Astrocyte (in vitro differentiated cells and primary cell): ENCODE measurements around the gene GRID2. TPM values are rescaled to one million over a fixed set of nuclear protein-coding genes. Genes with fewer than 3 reads are reported as not detected.

Source experiments
- DNase-seq: peaks from one replicate; pipeline ENCODE4 v3.0.0-alpha.2; 2010; ENCODE audit warnings: low read depth
- FAIRE-seq: peaks from 2 replicates; lab custom pipeline; 2011; peaks lifted over from hg19 to GRCh38; lab: Jason Lieb, UNC
- H2AFZ ChIP-seq: 2 replicates; pipeline ENCODE4 v1.6.0; 2012; ENCODE audit warnings: low read depth, low read length, inconsistent platforms
- H3K27ac ChIP-seq: 2 replicates; pipeline ENCODE4 v1.5.1; 2011; ENCODE audit warnings: low read depth, low read length, inconsistent platforms
- H3K27me3 ChIP-seq: 2 replicates; pipeline ENCODE4 v1.6.0; 2011; ENCODE audit warnings: low read length, inconsistent platforms; ENCODE audit not compliant: insufficient read depth
- H3K36me3 ChIP-seq: 2 replicates; pipeline ENCODE4 v1.5.1; 2011; ENCODE audit warnings: low read length, inconsistent platforms; ENCODE audit not compliant: insufficient read depth
- H3K4me1 ChIP-seq: 2 replicates; pipeline ENCODE4 v1.5.1; 2011; ENCODE audit warnings: low read length, inconsistent platforms; ENCODE audit not compliant: insufficient read depth
- H3K4me2 ChIP-seq: 2 replicates; pipeline ENCODE4 v1.6.0; 2012; ENCODE audit warnings: low read length, inconsistent platforms
- H3K4me3 ChIP-seq: 2 replicates; pipeline ENCODE4 v1.5.1; 2011; ENCODE audit warnings: low read depth, mild to moderate bottlenecking, low read length, inconsistent platforms; ENCODE audit not compliant: insufficient read depth
- H3K79me2 ChIP-seq: 2 replicates; pipeline ENCODE4 v1.6.0; 2012; ENCODE audit warnings: mild to moderate bottlenecking, low read length, inconsistent platforms; ENCODE audit not compliant: insufficient read depth
- H3K9ac ChIP-seq: 2 replicates; pipeline ENCODE4 v1.6.0; 2012; ENCODE audit warnings: mild to moderate bottlenecking, low read length, inconsistent platforms
- H3K9me3 ChIP-seq: 2 replicates; pipeline ENCODE4 v1.5.1; 2012; ENCODE audit warnings: low read depth, mild to moderate bottlenecking, low read length, inconsistent platforms; ENCODE audit not compliant: insufficient read depth
- H4K20me1 ChIP-seq: 2 replicates; pipeline ENCODE4 v1.6.0; 2012; ENCODE audit warnings: low read length, inconsistent platforms; ENCODE audit not compliant: insufficient read depth
- H3K27ac Mint-ChIP-seq: one replicate; pipeline ENCODE4 v1.8.0; 2021; ENCODE audit warnings: mild to moderate bottlenecking, mixed read lengths; ENCODE audit not compliant: unreplicated experiment
- H3K27me3 Mint-ChIP-seq: one replicate; pipeline ENCODE4 v1.8.0; 2021; ENCODE audit warnings: low read depth, mixed read lengths; ENCODE audit not compliant: unreplicated experiment
- H3K36me3 Mint-ChIP-seq: one replicate; pipeline ENCODE4 v1.8.0; 2021; ENCODE audit warnings: low read depth, mixed read lengths; ENCODE audit not compliant: unreplicated experiment
- H3K4me1 Mint-ChIP-seq: one replicate; pipeline ENCODE4 v1.8.0; 2021; ENCODE audit warnings: low read depth, mixed read lengths; ENCODE audit not compliant: unreplicated experiment
- H3K4me3 Mint-ChIP-seq: one replicate; pipeline ENCODE4 v1.8.0; 2021; ENCODE audit warnings: mild to moderate bottlenecking, moderate library complexity, mixed read lengths; ENCODE audit not compliant: unreplicated experiment
- H3K9me3 Mint-ChIP-seq: one replicate; pipeline ENCODE4 v1.8.0; 2021; ENCODE audit warnings: mild to moderate bottlenecking, mixed read lengths; ENCODE audit not compliant: unreplicated experiment
- CTCF ChIP-seq: IDR thresholded peaks from 2 replicates; pipeline ENCODE4 v1.5.1; 2011; ENCODE audit warnings: low read depth, mild to moderate bottlenecking, inconsistent platforms, low read length, moderate library complexity; ENCODE audit not compliant: insufficient read depth
- EZH2 ChIP-seq: IDR thresholded peaks from 2 replicates; pipeline ENCODE4 v1.6.1; 2012; ENCODE audit warnings: mild to moderate bottlenecking, low read length, inconsistent platforms; ENCODE audit not compliant: insufficient read depth
- total RNA-seq: library from RNA; stranded (reverse); gene quantifications from 2 replicates; pipeline ENCODE4 v1.2.1, GENCODE V29; 2021

The GRID2 gene
- total RNA-seq, 1 donor from 2014 or later = 0.14 TPM

- DNase-seq = no peak
- no peaks in the 10 kb centered on the region for H3K4me1 Mint-ChIP-seq
- no peaks in the 10 kb centered on the region for H3K27me3 ChIP-seq
- no peak overlapping the region for H3K4me2 ChIP-seq
- TF ChIP-seq EZH2 (no peak), CTCF (no peak)
- no peak for FAIRE-seq
- no peaks in the 10 kb centered on the region for H3K36me3 ChIP-seq
- H3K27me3 Mint-ChIP-seq = no peaks in the 10 kb centered on the region
- no peaks in the 10 kb centered on the region for H3K4me1 ChIP-seq
- no peak overlapping the region for H3K9ac ChIP-seq
- H3K36me3 Mint-ChIP-seq = no peaks in the 10 kb centered on the region
- no peak overlapping the region for H3K27ac Mint-ChIP-seq
- H3K9me3 Mint-ChIP-seq = no peaks in the 10 kb centered on the region
- no peak overlapping the region for H3K4me3 ChIP-seq
- no peaks in the 10 kb centered on the region for H3K9me3 ChIP-seq
- H3K27ac ChIP-seq = no peak overlapping the region
- no peak overlapping the region for H3K4me3 Mint-ChIP-seq
- H3K79me2 ChIP-seq = no peaks in the 10 kb centered on the region
- no peaks in the 10 kb centered on the region for H4K20me1 ChIP-seq
- no peak overlapping the region for H2AFZ ChIP-seq
Measured at GRCh38 chr4:92654084-92654483, 350.3 kb downstream of the GRID2 start.

- no peak for DNase-seq
- Histone ChIP-seq H3K4me2 (no peak overlapping the region), H3K36me3 (no peaks in the 10 kb centered on the region), H3K9me3 (no peaks in the 10 kb centered on the region), H2AFZ (no peak overlapping the region), H3K79me2 (no peaks in the 10 kb centered on the region), H3K4me1 (no peaks in the 10 kb centered on the region), H3K27me3 (no peaks in the 10 kb centered on the region), H3K27ac (no peak overlapping the region), H3K4me3 (no peak overlapping the region), H3K9ac (no peak overlapping the region), H4K20me1 (no peaks in the 10 kb centered on the region)
- H3K27me3 Mint-ChIP-seq = no peaks in the 10 kb centered on the region
- no peaks in the 10 kb centered on the region for H3K4me1 Mint-ChIP-seq
- H3K27ac Mint-ChIP-seq = no peak overlapping the region
- TF ChIP-seq CTCF = no peak
- no peak for TF ChIP-seq EZH2
- no peak for FAIRE-seq
- no peak overlapping the region for H3K4me3 Mint-ChIP-seq
- no peaks in the 10 kb centered on the region for H3K9me3 Mint-ChIP-seq
- H3K36me3 Mint-ChIP-seq = no peaks in the 10 kb centered on the region
Measured at GRCh38 chr4:92657695-92658094, 353.9 kb downstream of the GRID2 start.

GRCh38 chr4:92658318-92658717, 354.6 kb downstream of the GRID2 start:
- Histone ChIP-seq H3K4me1 (no peaks in the 10 kb centered on the region), H3K79me2 (no peaks in the 10 kb centered on the region), H3K27me3 (no peaks in the 10 kb centered on the region), H3K4me3 (no peak overlapping the region), H3K36me3 (no peaks in the 10 kb centered on the region), H3K4me2 (no peak overlapping the region), H3K9me3 (no peaks in the 10 kb centered on the region), H3K27ac (no peak overlapping the region), H2AFZ (no peak overlapping the region), H3K9ac (no peak overlapping the region), H4K20me1 (no peaks in the 10 kb centered on the region)
- FAIRE-seq (no peak), DNase-seq (no peak)
- no peaks in the 10 kb centered on the region for H3K9me3 Mint-ChIP-seq
- no peaks in the 10 kb centered on the region for H3K36me3 Mint-ChIP-seq
- H3K27me3 Mint-ChIP-seq = no peaks in the 10 kb centered on the region
- no peaks in the 10 kb centered on the region for H3K4me1 Mint-ChIP-seq
- no peak overlapping the region for H3K4me3 Mint-ChIP-seq
- TF ChIP-seq EZH2 (no peak), CTCF (no peak)
- H3K27ac Mint-ChIP-seq = no peak overlapping the region
